DND-41 (cell line): ENCODE measurements around the gene PSPC1.

Experiments
- CTCF ChIP-seq: IDR thresholded peaks from 2 replicates; pipeline ENCODE4 v1.5.1; 2012; ENCODE audit warnings: borderline replicate concordance, low read length, moderate library complexity, mild to moderate bottlenecking; ENCODE audit not compliant: poor library complexity, severe bottlenecking; ENCODE audit errors: extremely low read depth
- EZH2 ChIP-seq: IDR thresholded peaks from 3 replicates; pipeline ENCODE4 v1.6.1; 2012; ENCODE audit warnings: borderline replicate concordance, low read depth, mild to moderate bottlenecking, moderate library complexity, low read length, inconsistent platforms; ENCODE audit not compliant: severe bottlenecking

- TF ChIP-seq CTCF (no peak), EZH2 (no peak)
Measured at GRCh38 chr13:19805765-19806164, 23.0 kb upstream of the PSPC1 start.
